ENCODE results near the gene PRKG1. TPM values are rescaled to one million over a fixed set of nuclear protein-coding genes. Genes with fewer than 3 reads are reported as not detected.

The PRKG1 gene
- polyA plus RNA-seq, 1 donor (not counting 4 experiments of a cell fraction or from before 2014, with no cell fraction given) = 0.24 TPM

- dilution Hi-C loops (cut with MboI; ENCODE audit: extremely low pct_ligation_motif_present, low sequenced_read_pairs) = no loop called here
- no peaks in the 10 kb centered on the region for H3K79me2 ChIP-seq (ENCODE audit: control insufficient read depth, insufficient read depth, low read length)
- no peak overlapping the region for H3K9ac ChIP-seq (ENCODE audit: control insufficient read depth, extremely low read depth, insufficient read depth, low read length)
- no peaks in the 10 kb centered on the region for H3K9me3 ChIP-seq (ENCODE audit: control insufficient read depth, low read depth, low read length)
- H3K9me1 ChIP-seq (ENCODE audit: control insufficient read depth, extremely low read depth, insufficient read depth, low read length) = no peaks in the 10 kb centered on the region
- no peaks in the 10 kb centered on the region for H3K36me3 ChIP-seq (ENCODE audit: control insufficient read depth in 2 of 2, extremely low read depth in 1 of 2, insufficient read depth in 2 of 2, low read length in 2 of 2)
- no peaks in the 10 kb centered on the region for H3K4me1 ChIP-seq (ENCODE audit: control insufficient read depth, extremely low read depth, insufficient read depth, low read length)
- no peaks in the 10 kb centered on the region for H4K20me1 ChIP-seq (ENCODE audit: control insufficient read depth, extremely low read depth, insufficient read depth, low read length)
- no peak for TF ChIP-seq EZH2 (IDR thresholded peaks at IDR 0.05; ENCODE audit: low read length)
- TF ChIP-seq CTCF (optimal IDR thresholded peaks at IDR 0.05 in 1 of 3, IDR thresholded peaks at IDR 0.05 in 1 of 3, conservative IDR thresholded peaks at IDR 0.05 in 1 of 3; ENCODE audit: extremely low read depth in 1 of 3, insufficient read depth in 2 of 3, low read length in 3 of 3) = no peak
- no peak for FAIRE-seq
- no peak overlapping the region for H3K4me3 ChIP-seq (ENCODE audit: control insufficient read depth in 2 of 3, extremely low read depth in 1 of 3, insufficient read depth in 2 of 3, low read depth in 1 of 3, low read length in 3 of 3)
- H3K27ac ChIP-seq (ENCODE audit: control insufficient read depth, insufficient read depth, low read length) = no peak overlapping the region
- H2AFZ ChIP-seq (ENCODE audit: control insufficient read depth, low read length) = no peak overlapping the region
- DNase-seq (ENCODE audit: low read depth, low spot score) = no peak
- H3K27me3 ChIP-seq (ENCODE audit: control insufficient read depth, extremely low read depth, insufficient read depth, low read length) = peaks cover 3% of the 10 kb centered on the region
- no peak overlapping the region for H3K4me2 ChIP-seq (ENCODE audit: control insufficient read depth, extremely low read depth, insufficient read depth, low read depth, low read length)
Observed at GRCh38 chr10:51233337-51234100, 159.2 kb downstream of the PRKG1 start.

DNA sequence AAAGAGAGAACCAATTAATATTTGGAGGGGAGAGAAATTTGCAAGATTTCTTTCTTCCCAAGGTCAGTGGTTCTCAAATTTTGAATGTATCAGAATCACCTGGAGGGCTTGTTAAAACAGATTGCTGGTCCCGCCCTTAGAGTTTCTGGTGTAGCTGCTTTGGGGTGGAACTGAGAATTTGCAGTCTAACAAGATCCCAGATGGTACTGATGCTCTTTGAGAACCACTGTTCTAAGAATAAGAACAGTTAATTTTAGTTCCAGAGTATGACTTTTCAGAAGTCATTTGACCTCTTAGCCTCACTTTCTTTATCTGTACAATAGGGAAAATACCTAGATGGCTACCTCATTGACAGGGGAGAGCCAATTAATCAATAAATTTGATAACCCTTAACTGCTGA, 161.6 kb downstream of the PRKG1 start:
- FAIRE-seq (no peak), DNase-seq (ENCODE audit: low read depth, low spot score) (no peak)
- H3K9me3 ChIP-seq (ENCODE audit: control insufficient read depth, low read depth, low read length) = no peaks in the 10 kb centered on the region
- no peaks in the 10 kb centered on the region for H3K36me3 ChIP-seq (ENCODE audit: control insufficient read depth in 2 of 2, extremely low read depth in 1 of 2, insufficient read depth in 2 of 2, low read length in 2 of 2)
- H3K27me3 ChIP-seq (ENCODE audit: control insufficient read depth, extremely low read depth, insufficient read depth, low read length) = peaks cover 3% of the 10 kb centered on the region
- H4K20me1 ChIP-seq (ENCODE audit: control insufficient read depth, extremely low read depth, insufficient read depth, low read length) = no peaks in the 10 kb centered on the region
- H3K9me1 ChIP-seq (ENCODE audit: control insufficient read depth, extremely low read depth, insufficient read depth, low read length) = no peaks in the 10 kb centered on the region
- H3K4me1 ChIP-seq (ENCODE audit: control insufficient read depth, extremely low read depth, insufficient read depth, low read length) = no peaks in the 10 kb centered on the region
- dilution Hi-C loops (cut with MboI; ENCODE audit: extremely low pct_ligation_motif_present, low sequenced_read_pairs) = no loop called here
- H3K27ac ChIP-seq (ENCODE audit: control insufficient read depth, insufficient read depth, low read length) = no peak overlapping the region
- no peak overlapping the region for H3K4me2 ChIP-seq (ENCODE audit: control insufficient read depth, extremely low read depth, insufficient read depth, low read depth, low read length)
- TF ChIP-seq CTCF (optimal IDR thresholded peaks at IDR 0.05 in 1 of 3, IDR thresholded peaks at IDR 0.05 in 1 of 3, conservative IDR thresholded peaks at IDR 0.05 in 1 of 3; ENCODE audit: extremely low read depth in 1 of 3, insufficient read depth in 2 of 3, low read length in 3 of 3) (no peak), EZH2 (IDR thresholded peaks at IDR 0.05; ENCODE audit: low read length) (no peak)
- H3K79me2 ChIP-seq (ENCODE audit: control insufficient read depth, insufficient read depth, low read length) = no peaks in the 10 kb centered on the region
- no peak overlapping the region for H3K4me3 ChIP-seq (ENCODE audit: control insufficient read depth in 2 of 3, extremely low read depth in 1 of 3, insufficient read depth in 2 of 3, low read depth in 1 of 3, low read length in 3 of 3)
- H2AFZ ChIP-seq (ENCODE audit: control insufficient read depth, low read length) = no peak overlapping the region
- no peak overlapping the region for H3K9ac ChIP-seq (ENCODE audit: control insufficient read depth, extremely low read depth, insufficient read depth, low read length)

All from keratinocyte (primary cell).